ENCODE measurements around the gene TMEM132A. TPM values are rescaled to one million over a fixed set of nuclear protein-coding genes. Genes with fewer than 3 reads are reported as not detected.

The TMEM132A gene
- total and polyA plus RNA-seq, 9 of the 15 experiments (the other 6 are each of a cell fraction or from before 2014, with no cell fraction given) = 0.04 to 1.1 (median 0.18) TPM; not detected in 4

DNA sequence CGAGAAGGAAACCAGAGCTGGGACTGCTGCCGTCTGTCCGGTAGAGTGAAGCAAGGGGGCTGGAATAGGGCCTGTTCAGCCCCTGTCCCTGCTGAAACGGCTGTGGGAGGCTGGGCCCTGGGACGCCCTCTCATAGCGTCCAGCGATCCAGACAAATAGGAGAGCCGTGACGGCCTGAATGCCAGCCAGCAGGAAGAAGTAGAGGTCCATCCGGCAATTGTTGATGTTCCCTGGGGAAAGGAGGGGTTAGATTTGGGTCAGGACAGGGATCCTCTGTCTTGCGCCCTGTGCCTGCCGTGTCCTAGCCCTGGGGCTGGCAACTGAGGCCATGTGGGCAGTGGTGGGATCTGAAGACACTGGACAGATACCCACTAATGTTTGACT, 12.9 kb downstream of the TMEM132A start:
- in situ Hi-C loops (cut with MboI) = no loop called here
- 4% methylated on average over 12 of the region's 12 CpGs for WGBS (ENCODE audit: insufficient coverage, low coverage, missing lambda C conversion rate)
- Histone ChIP-seq H3K4me3 (no peak overlapping the region), H2AFZ (ENCODE audit: low read depth, low read length) (no peak overlapping the region), H3K27ac (ENCODE audit: extremely low read depth, low read depth, low read length) (no peak overlapping the region), H4K20me1 (replicated peaks; ENCODE audit: control insufficient read depth, insufficient read depth, low read length) (peaks cover 16% of the 10 kb centered on the region), H3K79me2 (ENCODE audit: control insufficient read depth, insufficient read depth, low read length) (no peaks in the 10 kb centered on the region), H3K9me3 (replicated peaks; ENCODE audit: control insufficient read depth, insufficient read depth, low read depth, low read length) (no peaks in the 10 kb centered on the region), H3K4me2 (ENCODE audit: insufficient read depth, low read length) (no peak overlapping the region), H3K9me1 (ENCODE audit: control insufficient read depth, insufficient read depth, low read length) (no peaks in the 10 kb centered on the region), H3K36me3 (ENCODE audit: control insufficient read depth, insufficient read depth, low read length) (no peaks in the 10 kb centered on the region), H3K4me1 (replicated peaks in 1 of 2; ENCODE audit: control insufficient read depth in 2 of 2, insufficient read depth in 2 of 2, low read length in 2 of 2) (peaks cover 0 to 20% of the 10 kb centered on the region in 2 experiments; a peak in 1 of 5 replicates), H3K27me3 (ENCODE audit: control insufficient read depth in 2 of 2, insufficient read depth in 2 of 2, low read length in 2 of 2) (peaks cover 68 to 86% of the 10 kb centered on the region in 2 experiments), H3K9ac (ENCODE audit: insufficient read depth in 1 of 2, low read depth in 2 of 2, low read length in 2 of 2) (no peak overlapping the region)
- DNase-seq (ENCODE audit: extremely low read depth in 1 of 4, low spot score in 3 of 4) = no peak
- no peak for TF ChIP-seq THAP7 (CRISPR knock-in tag; IDR thresholded peaks at IDR 0.05)
- TF ChIP-seq ZNF354B (CRISPR knock-in tag; IDR thresholded peaks at IDR 0.05) = no peak
- no peak for TF ChIP-seq ARNT (IDR thresholded peaks at IDR 0.05)
- no peak for TF ChIP-seq ZNF583 (CRISPR knock-in tag; IDR thresholded peaks at IDR 0.05)
- no peak for TF ChIP-seq ZNF589 (CRISPR knock-in tag; IDR thresholded peaks at IDR 0.05; ENCODE audit: low read depth)
- no peak for TF ChIP-seq NCOA4 (IDR thresholded peaks at IDR 0.05; ENCODE audit: partially characterized antibody)
- TF ChIP-seq, protein P1, sequence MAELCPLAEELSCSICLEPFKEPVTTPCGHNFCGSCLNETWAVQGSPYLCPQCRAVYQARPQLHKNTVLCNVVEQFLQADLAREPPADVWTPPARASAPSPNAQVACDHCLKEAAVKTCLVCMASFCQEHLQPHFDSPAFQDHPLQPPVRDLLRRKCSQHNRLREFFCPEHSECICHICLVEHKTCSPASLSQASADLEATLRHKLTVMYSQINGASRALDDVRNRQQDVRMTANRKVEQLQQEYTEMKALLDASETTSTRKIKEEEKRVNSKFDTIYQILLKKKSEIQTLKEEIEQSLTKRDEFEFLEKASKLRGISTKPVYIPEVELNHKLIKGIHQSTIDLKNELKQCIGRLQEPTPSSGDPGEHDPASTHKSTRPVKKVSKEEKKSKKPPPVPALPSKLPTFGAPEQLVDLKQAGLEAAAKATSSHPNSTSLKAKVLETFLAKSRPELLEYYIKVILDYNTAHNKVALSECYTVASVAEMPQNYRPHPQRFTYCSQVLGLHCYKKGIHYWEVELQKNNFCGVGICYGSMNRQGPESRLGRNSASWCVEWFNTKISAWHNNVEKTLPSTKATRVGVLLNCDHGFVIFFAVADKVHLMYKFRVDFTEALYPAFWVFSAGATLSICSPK (IDR thresholded peaks at IDR 0.05; ENCODE audit: borderline replicate concordance) = no peak
- no TSS peak for BruUV-seq (replicated peaks)
- ChIA-PET CTCF (ENCODE audit: low intra/inter-chr PET ratio) (no interaction called here), POLR2A (no interaction called here)
- no peak for ATAC-seq
- intact Hi-C loops (cut with micrococcal nuclease) = no loop called here
- FAIRE-seq = no peak
